ENCODE measurements around the gene SIRT6. TPM values are rescaled to one million over a fixed set of nuclear protein-coding genes. Genes with fewer than 3 reads are reported as not detected.

The SIRT6 gene
- polyA plus RNA-seq, 3 donors, result 0.57 to 50.3 (median 1.2) TPM

DNA sequence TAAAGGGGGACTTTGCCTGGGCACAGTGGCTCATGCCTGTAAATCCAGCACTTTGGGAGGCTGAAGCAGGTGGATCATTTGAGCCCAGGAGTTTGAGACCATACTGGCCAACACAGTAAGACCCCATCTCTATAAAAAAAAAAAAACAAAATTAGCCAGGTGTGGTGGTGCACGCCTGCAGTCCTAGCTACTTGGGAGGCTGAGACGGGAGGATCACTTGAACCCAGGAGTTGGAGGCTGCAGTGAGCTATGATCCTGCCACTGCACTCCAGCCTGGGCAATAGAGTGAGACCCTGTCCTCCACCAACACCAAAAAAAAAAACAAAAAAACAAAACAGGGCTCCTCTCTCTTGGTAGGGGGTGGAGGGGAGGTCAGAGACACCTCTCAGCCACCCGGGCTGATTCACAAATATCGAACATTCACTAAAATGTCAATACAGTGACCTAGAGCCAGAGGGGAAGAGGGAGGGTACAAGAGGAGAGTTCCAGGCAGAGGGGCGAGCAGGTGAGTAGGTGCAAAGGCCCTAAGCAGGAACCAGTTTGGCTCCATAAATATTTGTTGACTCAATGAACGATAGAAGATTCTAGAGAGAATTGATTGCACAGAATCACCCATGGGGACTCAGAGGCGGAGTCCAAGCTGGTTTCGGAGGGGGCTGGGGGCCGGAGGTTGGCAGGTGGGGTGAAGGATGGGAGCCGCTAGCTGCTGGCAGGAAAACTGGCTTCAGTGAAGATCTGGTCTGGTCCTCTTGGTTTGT lies 29.9 kb downstream of the SIRT6 start:
- Mint-ChIP-seq H3K4me3 (no peak overlapping the region), H3K9me3 (peaks cover 0 to 2% (median 0%) of the 10 kb centered on the region in 7 donors), H3K27me3 (ENCODE audit: low read depth in 3 of 3) (peaks cover 4 to 28% (median 7%) of the 10 kb centered on the region in 3 donors), H3K27ac (no peak overlapping the region), H3K36me3 (no peaks in the 10 kb centered on the region), H3K4me1 (peaks cover 3% of the 10 kb centered on the region)
- no peak overlapping the region for H3K4me3 ChIP-seq (replicated peaks in 1 of 3; ENCODE audit: low read depth in 2 of 3, low read length in 3 of 3)
- H3K9ac ChIP-seq (ENCODE audit: insufficient read depth, low read length, poor library complexity, severe bottlenecking), result no peak overlapping the region
- H3K27me3 ChIP-seq (ENCODE audit: control insufficient read depth in 2 of 2, insufficient read depth in 2 of 2, low read length in 2 of 2), result no peaks in the 10 kb centered on the region
- no peaks in the 10 kb centered on the region for H3K9me3 ChIP-seq (replicated peaks in 1 of 2; ENCODE audit: control insufficient read depth in 1 of 2, insufficient read depth in 1 of 2, low read length in 2 of 2)
- H3K4me2 ChIP-seq (replicated peaks; ENCODE audit: extremely low read depth, low read length, poor library complexity, severe bottlenecking), result no peak overlapping the region
- DNase-seq, result no peak
- H3K36me3 ChIP-seq (replicated peaks in 1 of 2; ENCODE audit: control insufficient read depth in 1 of 2, insufficient read depth in 2 of 2, low read length in 2 of 2), result no peaks in the 10 kb centered on the region
- H3K79me2 ChIP-seq (ENCODE audit: insufficient read depth, low read length), result no peaks in the 10 kb centered on the region
- H4K20me1 ChIP-seq (ENCODE audit: insufficient read depth, low read length), result no peaks in the 10 kb centered on the region
- intact Hi-C loops (cut with micrococcal nuclease), result no loop called here
- H3K4me1 ChIP-seq (ENCODE audit: control insufficient read depth in 1 of 2, insufficient read depth in 2 of 2, low read length in 2 of 2), result no peaks in the 10 kb centered on the region
- TF ChIP-seq, protein P1, sequence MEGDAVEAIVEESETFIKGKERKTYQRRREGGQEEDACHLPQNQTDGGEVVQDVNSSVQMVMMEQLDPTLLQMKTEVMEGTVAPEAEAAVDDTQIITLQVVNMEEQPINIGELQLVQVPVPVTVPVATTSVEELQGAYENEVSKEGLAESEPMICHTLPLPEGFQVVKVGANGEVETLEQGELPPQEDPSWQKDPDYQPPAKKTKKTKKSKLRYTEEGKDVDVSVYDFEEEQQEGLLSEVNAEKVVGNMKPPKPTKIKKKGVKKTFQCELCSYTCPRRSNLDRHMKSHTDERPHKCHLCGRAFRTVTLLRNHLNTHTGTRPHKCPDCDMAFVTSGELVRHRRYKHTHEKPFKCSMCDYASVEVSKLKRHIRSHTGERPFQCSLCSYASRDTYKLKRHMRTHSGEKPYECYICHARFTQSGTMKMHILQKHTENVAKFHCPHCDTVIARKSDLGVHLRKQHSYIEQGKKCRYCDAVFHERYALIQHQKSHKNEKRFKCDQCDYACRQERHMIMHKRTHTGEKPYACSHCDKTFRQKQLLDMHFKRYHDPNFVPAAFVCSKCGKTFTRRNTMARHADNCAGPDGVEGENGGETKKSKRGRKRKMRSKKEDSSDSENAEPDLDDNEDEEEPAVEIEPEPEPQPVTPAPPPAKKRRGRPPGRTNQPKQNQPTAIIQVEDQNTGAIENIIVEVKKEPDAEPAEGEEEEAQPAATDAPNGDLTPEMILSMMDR (IDR thresholded peaks at IDR 0.05), result no peak
- WGBS (ENCODE audit: insufficient coverage), result 86% methylated on average over 6 of the region's 10 CpGs
- no peak overlapping the region for H3K27ac ChIP-seq (ENCODE audit: low read depth in 1 of 2, low read length in 2 of 2)
- no peak overlapping the region for H2AFZ ChIP-seq (ENCODE audit: insufficient read depth, low read depth, low read length, poor library complexity, severe bottlenecking)

DNA sequence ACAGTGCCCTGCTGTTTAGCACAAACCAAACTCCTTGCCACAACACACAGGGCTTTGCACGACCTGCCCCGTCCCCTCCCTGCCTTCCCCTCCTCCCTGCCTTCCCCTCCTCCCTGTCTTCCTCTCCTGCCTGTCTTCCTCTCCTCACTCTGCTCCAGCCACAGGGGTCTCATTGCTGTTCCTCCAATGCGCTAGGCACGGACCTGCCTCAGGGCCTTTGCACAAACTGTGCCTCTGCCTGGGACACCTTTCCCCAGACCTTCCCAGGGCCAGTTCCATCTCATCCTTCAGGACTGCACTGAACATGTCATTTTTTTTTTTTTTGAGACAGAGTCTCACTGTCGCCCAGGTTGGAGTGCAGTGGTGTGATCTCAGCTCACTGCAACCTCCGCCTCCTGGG lies 30.7 kb downstream of the SIRT6 start:
- no peak overlapping the region for H3K4me3 ChIP-seq (replicated peaks in 1 of 3; ENCODE audit: low read depth in 2 of 3, low read length in 3 of 3)

More for the DNA sequence above, 30.7 kb downstream of the SIRT6 start:
- intact Hi-C loops (cut with micrococcal nuclease), result no loop called here
- no peak overlapping the region for H3K4me2 ChIP-seq (replicated peaks; ENCODE audit: extremely low read depth, low read length, poor library complexity, severe bottlenecking)
- H3K9me3 Mint-ChIP-seq, result peaks cover 0 to 2% (median 0%) of the 10 kb centered on the region in 7 donors
- H3K27ac Mint-ChIP-seq, result no peak overlapping the region
- H3K9ac ChIP-seq (ENCODE audit: insufficient read depth, low read length, poor library complexity, severe bottlenecking), result no peak overlapping the region
- H3K27me3 Mint-ChIP-seq (ENCODE audit: low read depth in 3 of 3), result peaks cover 7 to 29% (median 8%) of the 10 kb centered on the region in 3 donors
- H2AFZ ChIP-seq (ENCODE audit: insufficient read depth, low read depth, low read length, poor library complexity, severe bottlenecking), result no peak overlapping the region
- no peaks in the 10 kb centered on the region for H3K9me3 ChIP-seq (replicated peaks in 1 of 2; ENCODE audit: control insufficient read depth in 1 of 2, insufficient read depth in 1 of 2, low read length in 2 of 2)
- DNase-seq, result no peak
- WGBS (ENCODE audit: insufficient coverage), result 53% methylated on average over 4 of the region's 6 CpGs
- H3K36me3 Mint-ChIP-seq, result no peaks in the 10 kb centered on the region
- no peak overlapping the region for H3K27ac ChIP-seq (ENCODE audit: low read depth in 1 of 2, low read length in 2 of 2)
- no peaks in the 10 kb centered on the region for H4K20me1 ChIP-seq (ENCODE audit: insufficient read depth, low read length)
- H3K4me1 ChIP-seq (ENCODE audit: control insufficient read depth in 1 of 2, insufficient read depth in 2 of 2, low read length in 2 of 2), result no peaks in the 10 kb centered on the region
- TF ChIP-seq, protein P1 (IDR thresholded peaks at IDR 0.05), result no peak
- H3K4me1 Mint-ChIP-seq, result peaks cover 3% of the 10 kb centered on the region
- H3K36me3 ChIP-seq (replicated peaks in 1 of 2; ENCODE audit: control insufficient read depth in 1 of 2, insufficient read depth in 2 of 2, low read length in 2 of 2), result no peaks in the 10 kb centered on the region
- no peaks in the 10 kb centered on the region for H3K27me3 ChIP-seq (ENCODE audit: control insufficient read depth in 2 of 2, insufficient read depth in 2 of 2, low read length in 2 of 2)
- no peak overlapping the region for H3K4me3 Mint-ChIP-seq
- no peaks in the 10 kb centered on the region for H3K79me2 ChIP-seq (ENCODE audit: insufficient read depth, low read length)

All from CD14-positive monocyte (primary cell).